ENCODE measurements around the gene NINL. TPM values are rescaled to one million over a fixed set of nuclear protein-coding genes. Genes with fewer than 3 reads are reported as not detected.

NINL gene
- total RNA-seq, 1 experiment from 2014 or later = 5.2 TPM

- peak; percentile 38 for DNase-seq (ENCODE audit: low read depth)
Measured at GRCh38 chr20:25418776-25419175, 166.6 kb downstream of the NINL start.

DNA sequence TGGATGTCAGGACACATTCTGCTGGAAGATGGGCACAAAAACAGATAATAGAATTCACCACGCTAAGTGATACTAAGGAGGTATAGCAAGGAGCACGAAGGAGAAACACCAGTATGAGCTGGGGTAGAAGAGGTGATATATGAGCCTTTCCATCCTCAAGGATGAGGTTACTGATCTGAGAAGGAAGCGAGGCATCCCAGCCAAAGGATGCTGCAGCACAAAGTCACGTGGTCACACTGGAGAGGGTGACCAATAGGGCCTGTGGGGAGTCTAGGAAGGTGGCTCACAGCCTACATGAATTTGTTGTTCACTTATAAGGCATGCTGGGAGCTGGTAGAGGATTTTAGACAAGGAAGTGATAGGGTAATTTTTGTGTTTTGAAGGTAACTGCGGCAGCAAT lies 176.4 kb downstream of the NINL start:
- peak; percentile 42 for DNase-seq (ENCODE audit: low read depth)

GRCh38 chr20:25408170-25408547 lies 177.2 kb downstream of the NINL start:
- peak; percentile 16 for DNase-seq (ENCODE audit: low read depth)

- peak; percentile 88 for DNase-seq (ENCODE audit: low read depth)
Measured at GRCh38 chr20:25407311-25408169, 177.8 kb downstream of the NINL start, which contains the start of gene GINS1. GINS1 (plus strand) TSS chr20:25407673; CDS start chr20:25407821, 148 bp downstream.

Other genes starting within 250 kb of the NINL start
- 47.8 and 48.8 TPM in 2 replicates for gene ABHD12, start 194.7 kb downstream of the NINL start, total RNA-seq (2014; rRNA removed)
- 24.4 and 31.1 TPM in 2 replicates for gene GINS1, start 177.9 kb downstream of the NINL start, total RNA-seq (2014; rRNA removed)
- 8.6 TPM in 2 replicates for gene NANP, start 38.5 kb upstream of the NINL start, total RNA-seq (2014; rRNA removed)
- gene ZNF337, start 111.3 kb upstream of the NINL start, total RNA-seq (2014; rRNA removed) = 12.5 and 13.1 TPM in 2 replicates

Measured in LHCN-M2 (cell line).